ENCODE data around the gene CPEB1.
"Not testable (repeated sequence)": the region's sequence is repeated elsewhere in the genome, so short reads cannot be mapped to it uniquely, and the experiment has no call there.

Gene CPEB1

DNA sequence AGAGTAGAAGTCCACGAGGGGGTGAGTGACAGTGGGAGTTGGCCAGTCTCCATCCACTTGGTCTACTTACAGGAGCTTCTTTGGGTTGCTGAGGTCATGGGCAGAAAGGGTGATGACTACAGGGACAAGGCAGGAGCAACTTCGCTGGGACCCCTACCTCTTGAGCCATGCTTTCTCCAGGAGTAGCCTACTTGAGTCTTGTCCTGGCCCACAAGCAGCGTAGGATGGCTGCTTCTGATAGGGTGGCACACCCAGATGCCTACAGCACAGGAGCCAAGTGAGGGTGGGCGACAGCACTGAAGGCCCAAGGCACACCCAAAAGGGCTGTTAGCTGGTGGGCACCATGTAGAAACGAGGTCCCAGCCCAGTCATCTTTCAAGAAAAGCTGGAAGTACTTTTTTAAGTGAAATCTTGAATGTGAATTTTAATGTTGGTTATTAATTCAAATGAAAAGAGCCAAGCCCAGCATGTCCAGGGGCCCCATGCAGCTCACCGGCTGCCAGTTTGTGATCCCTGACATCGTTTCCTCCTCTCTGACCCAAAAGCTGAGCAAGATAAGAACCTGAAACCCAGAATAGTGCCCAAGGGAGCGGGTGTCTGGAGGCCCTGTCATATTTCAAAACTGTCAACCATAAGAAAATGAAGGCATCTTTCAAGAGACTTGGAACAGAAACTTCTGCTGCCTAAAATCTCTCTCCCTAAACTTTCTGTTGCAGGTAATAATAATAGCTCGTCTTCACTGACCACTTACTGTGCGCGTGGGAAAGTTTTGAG is 2.2 kb upstream of the CPEB1 start:
- DNase-seq (ENCODE audit: low read depth in 2 of 2) = no peak

- no peak for DNase-seq (ENCODE audit: low read depth in 2 of 2)
These were observed 1.3 kb upstream of the CPEB1 start for GRCh38 chr15:82648257-82649103.

GRCh38 chr15:82647835-82648256 is 683 bp upstream of the CPEB1 start:
- no peak for DNase-seq (ENCODE audit: low read depth in 2 of 2)

DNA sequence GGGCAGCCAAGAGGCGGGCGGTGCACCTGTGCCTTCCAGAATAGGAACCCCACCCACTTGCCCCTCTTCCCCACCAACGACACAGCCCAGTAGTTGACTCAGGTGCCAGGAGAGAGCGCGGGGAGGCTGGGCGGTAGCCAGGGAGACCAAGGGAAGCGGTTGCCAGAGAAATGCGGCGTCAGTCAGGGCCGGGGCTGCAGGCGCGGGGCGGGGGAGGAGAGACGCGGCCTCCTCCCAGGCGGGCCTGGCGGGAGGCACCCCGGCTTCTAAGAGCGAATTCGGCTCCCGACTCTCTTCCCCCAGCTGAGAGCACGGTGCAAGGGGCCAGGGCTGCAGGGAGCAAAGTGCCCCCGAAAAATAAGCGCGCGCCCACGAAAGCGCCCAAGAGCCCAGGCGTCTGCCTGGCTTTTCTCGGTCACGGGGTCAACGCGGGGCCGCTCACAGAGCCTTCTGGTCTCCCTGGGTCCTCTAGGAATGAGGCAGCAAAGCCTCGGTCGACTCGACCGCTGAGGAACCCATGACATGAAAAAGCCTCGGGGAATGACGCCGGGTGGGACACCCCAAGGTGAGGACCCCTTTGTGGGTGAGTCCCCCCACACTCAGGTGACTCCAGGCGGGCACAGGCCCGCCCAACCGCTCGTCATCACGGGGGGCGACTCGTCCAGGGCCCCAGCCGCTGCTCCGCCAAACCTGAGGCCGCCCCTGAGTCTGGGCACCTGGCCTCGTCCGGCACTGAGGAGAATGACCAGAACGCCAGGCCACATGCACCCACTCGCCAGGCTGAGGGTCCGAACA is 716 bp downstream of the CPEB1 start:
- no peak for DNase-seq (ENCODE audit: low read depth in 2 of 2)

GRCh38 chr15:82644967-82645852 is 2.0 kb downstream of the CPEB1 start:
- not testable (repeated sequence) for DNase-seq (ENCODE audit: low read depth in 2 of 2)

GRCh38 chr15:82643992-82644391 is 3.2 kb downstream of the CPEB1 start:
- no peak for DNase-seq (ENCODE audit: low read depth in 2 of 2)

- no peak for DNase-seq (ENCODE audit: low read depth in 2 of 2)
These were observed 4.5 kb downstream of the CPEB1 start for GRCh38 chr15:82642656-82643055.

GRCh38 chr15:82641129-82641798 is 5.9 kb downstream of the CPEB1 start:
- DNase-seq (ENCODE audit: low read depth in 2 of 2) = no peak

- no peak for DNase-seq (ENCODE audit: low read depth in 2 of 2)
These were observed 6.5 kb downstream of the CPEB1 start for GRCh38 chr15:82640672-82641071.

DNA sequence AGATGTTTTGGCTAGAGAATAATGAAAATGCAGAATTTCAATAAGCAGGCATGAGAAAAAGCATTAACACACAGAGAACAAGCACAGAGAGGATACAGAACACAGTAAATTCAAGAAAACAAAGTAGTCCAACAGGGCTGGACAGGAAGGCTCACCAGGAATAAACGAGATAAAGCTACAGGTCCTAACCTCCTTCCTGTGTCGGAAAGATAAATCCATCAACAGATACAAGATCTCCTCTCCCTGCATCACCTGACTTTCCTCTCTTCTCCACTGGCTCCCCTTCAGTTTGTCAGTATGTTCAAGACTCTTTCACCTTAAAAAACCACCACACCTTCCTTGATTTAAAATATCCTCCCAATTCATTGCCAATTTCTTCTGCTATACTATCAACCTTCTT is 11.4 kb downstream of the CPEB1 start:
- DNase-seq (ENCODE audit: low read depth in 2 of 2) = no peak

DNA sequence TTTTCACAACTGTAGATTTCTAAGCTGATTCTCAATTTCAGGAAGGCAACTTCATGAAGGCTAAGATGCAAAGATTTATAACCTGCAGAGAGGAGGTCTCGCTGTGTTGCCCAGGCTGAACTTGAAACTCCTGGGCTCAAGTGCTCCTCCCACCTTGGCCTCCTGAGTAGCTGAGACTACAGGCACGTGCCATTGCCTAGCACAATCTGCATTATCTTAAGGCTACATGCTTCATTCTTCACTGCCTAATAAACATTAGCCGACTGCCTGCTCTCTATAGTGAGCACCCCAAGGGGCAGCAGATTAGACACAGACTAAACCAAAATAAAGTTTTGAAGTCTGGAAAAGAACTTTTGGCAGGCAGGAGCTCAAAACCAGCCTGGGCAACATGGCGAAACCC is 17.1 kb downstream of the CPEB1 start:
- DNase-seq (ENCODE audit: low read depth in 2 of 2) = no peak

DNA sequence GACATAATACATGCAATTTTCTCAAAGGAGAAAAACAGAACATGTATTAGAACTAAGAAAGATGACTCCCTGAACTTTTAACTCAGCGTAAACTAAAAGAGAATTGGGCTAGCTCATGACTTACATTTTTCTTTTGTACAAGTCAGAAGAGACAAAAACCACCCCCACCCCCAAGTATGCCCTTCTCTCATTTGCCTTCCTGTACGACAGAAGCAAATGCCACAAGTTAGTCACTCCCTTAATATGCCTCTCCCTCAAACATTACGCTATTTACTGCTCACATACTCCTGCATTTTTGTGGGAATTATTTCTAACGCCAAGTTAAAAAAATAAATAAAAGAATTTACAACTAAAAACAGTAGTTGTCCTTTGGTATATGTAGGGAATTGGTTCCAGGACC is 22.0 kb downstream of the CPEB1 start:
- no peak for DNase-seq (ENCODE audit: low read depth in 2 of 2)

DNA sequence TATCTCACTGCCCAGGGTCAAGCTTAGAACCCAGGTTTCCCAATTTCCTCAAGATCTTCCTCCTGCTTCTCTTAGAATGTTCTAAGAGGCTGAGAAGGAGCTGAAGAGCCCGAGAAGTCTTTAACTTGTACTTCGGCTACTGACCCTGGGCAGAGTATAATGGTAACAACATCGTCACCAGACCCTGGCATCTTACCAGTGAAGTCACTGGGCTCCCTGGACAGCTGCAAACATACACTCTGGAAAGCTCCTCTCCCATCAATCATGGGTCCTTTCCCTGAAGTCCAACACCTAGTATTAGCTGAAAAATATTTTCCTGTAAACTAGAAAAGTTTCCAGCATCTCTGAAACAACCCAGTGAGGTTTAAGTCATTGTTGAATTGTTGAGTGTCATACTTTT is 22.7 kb downstream of the CPEB1 start:
- DNase-seq (ENCODE audit: low read depth in 2 of 2) = no peak

- no peak for DNase-seq (ENCODE audit: low read depth in 2 of 2)
These were observed 23.2 kb downstream of the CPEB1 start for GRCh38 chr15:82624008-82624407.

DNA sequence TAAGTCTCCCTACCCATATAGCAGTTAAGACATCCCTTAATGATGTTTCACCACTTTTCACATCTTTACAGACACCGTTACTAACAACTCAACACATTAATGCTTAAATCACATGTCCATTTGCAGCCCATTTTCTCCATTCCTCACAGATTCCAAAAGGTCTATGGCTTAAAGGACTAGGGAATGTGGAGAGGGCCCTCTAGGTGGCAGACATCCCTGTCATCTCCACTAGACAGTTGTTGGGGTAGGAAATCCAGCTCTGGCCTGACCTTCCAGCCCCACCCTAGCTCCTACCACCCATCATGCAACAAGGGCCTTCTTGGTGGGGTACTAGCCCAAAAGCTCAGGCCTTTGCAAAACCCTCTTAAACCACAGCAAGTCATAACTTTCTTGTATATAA is 25.2 kb downstream of the CPEB1 start:
- DNase-seq (ENCODE audit: low read depth in 2 of 2) = no peak

DNA sequence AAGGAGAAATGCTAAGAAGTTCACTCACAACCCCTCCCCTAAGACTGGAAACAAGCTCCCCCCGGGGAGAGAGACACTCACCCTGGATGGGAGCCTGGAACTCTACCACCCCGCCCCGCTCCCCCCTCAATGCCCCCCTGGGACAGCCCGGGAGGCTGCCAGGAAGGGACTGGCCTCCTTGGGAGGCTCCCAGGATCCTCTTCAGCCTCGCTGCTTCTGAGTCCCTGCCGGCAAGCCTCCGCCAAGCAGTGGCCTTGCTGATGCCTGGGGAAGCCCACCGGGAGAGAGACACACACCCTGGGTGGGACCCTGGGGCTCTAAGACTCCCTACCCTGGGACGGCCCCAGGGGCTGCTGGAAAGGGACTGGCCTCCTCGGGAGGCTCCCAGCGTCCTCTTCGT is 33.4 kb downstream of the CPEB1 start:
- no peak for DNase-seq (ENCODE audit: low read depth in 2 of 2)

DNA sequence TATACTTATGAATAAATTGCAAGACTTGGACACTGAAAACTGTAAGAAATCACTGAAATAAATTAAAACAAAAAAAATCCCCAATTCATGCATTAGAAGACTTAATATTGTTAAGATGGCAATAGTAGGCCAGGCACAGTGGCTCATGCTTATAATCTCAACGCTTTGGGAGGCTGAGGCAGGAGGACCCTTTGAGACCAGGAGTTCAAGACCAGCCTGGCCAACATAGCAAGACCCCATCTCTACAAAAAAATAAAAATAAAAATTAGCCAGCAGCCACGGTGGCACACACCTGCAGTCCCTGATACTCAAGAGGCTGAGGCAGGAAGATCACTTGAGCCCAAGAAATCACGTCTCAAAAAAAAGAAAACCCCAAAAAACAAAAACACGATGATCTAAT is 35.8 kb downstream of the CPEB1 start:
- DNase-seq (ENCODE audit: low read depth in 2 of 2) = no peak

DNA sequence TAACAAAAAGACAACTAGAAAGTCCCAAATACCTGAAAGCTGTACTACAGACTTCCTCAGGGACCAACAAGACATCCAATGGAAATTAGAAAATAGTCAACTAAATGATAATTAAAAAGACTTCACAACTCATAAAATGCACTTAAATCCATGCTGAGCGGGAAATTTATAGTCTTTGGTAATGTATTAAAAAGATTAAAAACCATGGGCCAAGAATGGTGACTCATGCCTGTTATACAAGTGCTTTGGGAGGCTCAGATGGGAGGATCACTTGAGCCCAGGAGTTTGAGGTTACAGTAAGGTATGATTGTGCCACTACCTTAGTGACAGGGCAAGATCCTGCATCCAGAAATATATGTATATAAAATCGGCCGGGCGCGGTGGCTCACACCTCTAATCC is 45.0 kb downstream of the CPEB1 start:
- no peak for DNase-seq (ENCODE audit: low read depth in 2 of 2)

DNA sequence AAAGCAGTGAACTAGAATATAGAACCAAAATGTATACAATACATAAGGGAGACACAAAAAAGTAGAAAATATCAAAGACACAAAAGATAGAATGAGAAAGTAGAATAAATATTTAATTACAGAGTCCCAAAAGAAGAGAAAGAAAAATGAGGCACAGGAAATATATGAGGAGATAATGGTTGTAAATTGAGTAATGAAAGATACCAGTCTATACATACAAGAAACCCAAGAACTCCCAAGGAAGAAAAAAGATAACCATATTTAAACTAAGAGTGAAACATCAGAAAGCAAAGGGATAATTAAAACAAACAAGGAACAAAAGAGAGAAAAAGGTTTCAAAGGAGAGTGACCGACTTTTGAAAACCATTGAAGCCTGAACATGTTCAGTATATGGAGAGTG is 47.3 kb downstream of the CPEB1 start:
- no peak for DNase-seq (ENCODE audit: low read depth in 2 of 2)

- DNase-seq (ENCODE audit: low read depth in 2 of 2) = no peak
These were observed 49.3 kb downstream of the CPEB1 start for GRCh38 chr15:82597815-82598214.

DNA sequence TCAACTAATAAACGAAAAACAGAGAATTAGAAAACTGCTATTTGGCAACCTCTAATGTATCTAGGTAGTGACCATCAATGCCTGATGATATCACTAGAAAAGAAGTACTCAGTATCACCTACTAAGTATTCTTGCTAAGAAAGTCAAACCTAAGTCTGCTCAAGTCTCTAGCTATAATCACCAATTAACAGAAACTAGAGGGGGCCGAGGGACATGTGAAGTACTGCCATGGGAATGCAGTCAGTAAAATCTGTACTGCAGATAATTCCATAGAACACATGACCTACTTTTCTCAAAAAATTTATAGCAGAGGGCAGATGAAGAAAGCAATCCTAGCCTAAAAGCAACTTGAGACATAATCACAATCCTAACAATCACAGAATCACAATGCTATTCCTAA is 51.4 kb downstream of the CPEB1 start:
- DNase-seq (ENCODE audit: low read depth in 2 of 2) = no peak
